Endothelial cell of hepatic sinusoid (primary cell): ENCODE measurements around the gene IRAK1.

Source experiments
- in situ Hi-C: cut with HindIII; loops from 2 replicates; pipeline ENCODE4 v1.10.0; 2017; ENCODE audit warnings: low sequenced_read_pairs

IRAK1 gene

DNA sequence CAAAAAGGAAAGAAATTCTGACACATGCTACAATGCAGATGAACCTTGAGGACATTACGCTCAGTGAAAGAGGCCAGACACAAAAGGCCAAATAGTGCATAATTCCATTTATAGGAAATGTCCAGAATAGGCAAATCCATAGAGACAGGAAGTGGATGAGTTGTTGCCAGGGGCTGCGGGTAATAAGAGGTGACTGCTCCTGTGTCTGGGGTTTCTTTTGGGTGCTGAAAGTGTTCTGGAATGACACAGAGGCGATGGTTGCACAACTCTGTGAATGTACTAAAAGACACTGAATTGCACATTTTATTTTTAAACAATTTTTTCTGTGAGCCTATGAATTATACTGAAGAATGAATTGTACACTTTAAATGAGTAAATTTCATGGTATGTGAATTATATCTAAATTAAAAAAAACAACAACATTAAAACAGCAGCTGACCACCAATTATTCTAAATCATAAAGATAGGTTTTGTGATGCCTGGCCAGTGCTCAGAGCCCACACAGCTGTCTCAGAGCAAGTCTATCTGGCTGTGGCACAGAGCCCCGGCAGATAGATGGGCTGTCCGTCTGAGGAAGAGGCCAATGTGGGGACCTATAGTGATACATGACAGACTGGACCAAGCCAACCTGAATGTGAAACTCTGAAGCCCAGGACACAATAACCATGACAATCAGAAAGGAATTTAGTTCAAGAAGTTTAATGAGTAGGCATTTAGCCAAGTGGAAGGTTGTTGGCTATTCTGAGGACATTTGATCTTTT lies 23.5 kb upstream of the IRAK1 start:
- in situ Hi-C loops = no loop called here

DNA sequence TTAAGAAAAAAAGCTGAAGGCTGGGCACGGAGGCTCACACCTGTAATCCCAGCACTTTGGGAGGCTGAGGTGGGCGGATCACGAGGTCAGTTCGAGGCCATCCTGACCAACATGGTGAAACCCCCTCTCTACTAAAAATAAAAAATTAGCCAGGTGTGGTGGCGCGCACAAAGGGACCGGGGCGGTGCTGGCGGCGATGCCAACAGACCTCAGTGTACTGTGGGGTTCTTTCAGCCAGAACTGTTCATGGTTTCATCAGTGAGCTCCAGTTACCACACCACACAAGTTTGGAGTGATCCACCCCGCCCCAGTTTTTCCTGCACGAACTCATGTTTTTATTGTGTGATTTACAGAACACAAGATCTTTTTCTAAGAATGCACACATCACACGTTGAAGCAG lies 21.2 kb upstream of the IRAK1 start:
- in situ Hi-C loops = no loop called here

DNA sequence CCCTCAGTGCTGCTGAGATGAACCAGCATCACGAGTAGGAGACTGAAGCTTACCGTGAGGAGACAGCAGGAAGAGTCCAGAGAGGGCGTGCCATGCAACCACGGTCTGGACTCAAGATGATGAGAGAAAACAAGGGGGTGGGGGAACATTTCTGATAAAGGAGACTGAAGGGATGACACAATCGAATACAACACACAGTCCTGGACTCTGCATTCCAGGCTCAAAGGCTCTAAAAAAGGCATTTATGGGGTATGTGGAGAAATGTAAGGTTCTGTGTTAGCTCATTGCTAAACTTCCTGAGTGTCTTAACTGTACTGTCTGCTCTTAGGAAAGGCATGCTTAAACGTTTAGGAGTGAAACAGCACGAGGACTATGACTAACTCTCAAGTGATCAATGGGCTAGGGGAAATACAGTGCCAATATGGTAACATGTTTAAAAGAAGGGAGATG lies 20.6 kb upstream of the IRAK1 start:
- in situ Hi-C loops = no loop called here

GRCh38 chrX:154039577-154039976 lies 19.9 kb upstream of the IRAK1 start:
- in situ Hi-C loops = no loop called here

- in situ Hi-C loops = no loop called here
These were observed 19.0 kb upstream of the IRAK1 start for GRCh38 chrX:154038656-154039055.

DNA sequence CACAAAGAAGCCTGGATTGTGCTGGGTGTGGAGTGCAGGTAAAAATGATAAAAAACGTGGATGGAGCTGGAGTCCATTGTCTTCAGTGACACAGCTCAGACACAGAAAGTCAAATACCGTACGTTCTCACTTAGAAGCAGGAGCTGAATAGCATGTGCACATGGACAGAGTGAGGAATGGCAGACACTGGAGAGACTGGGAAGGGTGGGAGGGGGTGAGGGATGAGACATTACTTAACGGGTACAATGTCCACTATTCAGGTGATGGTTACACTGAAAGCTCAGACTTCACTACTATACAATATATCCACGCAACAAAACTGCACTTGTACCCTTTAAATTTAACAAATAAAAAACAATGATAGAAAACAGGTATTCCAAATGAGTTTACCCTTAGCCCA lies 18.1 kb upstream of the IRAK1 start:
- in situ Hi-C loops = no loop called here

GRCh38 chrX:154036513-154036912 lies 16.8 kb upstream of the IRAK1 start:
- in situ Hi-C loops = no loop called here

DNA sequence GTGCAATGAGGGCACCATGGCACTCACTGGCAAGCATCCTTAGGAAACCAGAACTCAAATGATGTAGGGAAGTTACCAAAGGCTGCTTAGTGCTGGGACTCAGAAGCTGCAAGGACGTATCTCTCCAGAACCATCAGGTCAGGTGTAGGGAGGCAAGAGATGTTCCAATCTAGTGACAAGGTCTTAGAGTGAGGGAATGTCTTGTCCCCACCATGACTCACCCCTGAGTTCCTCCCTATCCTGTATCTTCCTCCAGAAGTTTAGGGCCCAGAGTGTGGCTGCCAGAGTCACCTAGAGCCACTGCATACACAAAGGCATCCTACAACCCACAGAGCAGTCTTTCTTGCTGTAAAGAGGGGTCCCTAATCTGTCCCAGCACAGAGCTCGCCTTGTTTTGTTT lies 14.1 kb upstream of the IRAK1 start:
- in situ Hi-C loops = no loop called here

DNA sequence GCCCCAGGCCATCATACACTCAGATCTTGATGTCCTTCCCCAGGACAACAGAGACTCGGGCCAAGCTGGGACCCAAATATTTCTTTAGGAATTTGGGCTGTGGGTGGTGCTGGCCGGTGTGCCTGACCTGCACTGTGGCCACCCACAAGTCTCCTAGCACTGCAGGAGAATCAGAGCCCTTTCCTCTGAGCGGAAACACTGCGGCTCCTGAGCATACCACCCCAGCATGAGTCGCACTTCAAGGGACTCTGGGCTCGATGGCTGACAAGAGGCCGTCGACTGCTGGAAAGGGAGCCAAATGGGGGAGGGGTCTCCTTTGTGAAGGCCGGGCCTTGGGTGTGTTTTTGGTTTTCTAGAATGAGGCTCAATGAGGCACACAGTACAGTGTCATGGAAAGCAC lies 13.0 kb upstream of the IRAK1 start:
- in situ Hi-C loops = no loop called here

DNA sequence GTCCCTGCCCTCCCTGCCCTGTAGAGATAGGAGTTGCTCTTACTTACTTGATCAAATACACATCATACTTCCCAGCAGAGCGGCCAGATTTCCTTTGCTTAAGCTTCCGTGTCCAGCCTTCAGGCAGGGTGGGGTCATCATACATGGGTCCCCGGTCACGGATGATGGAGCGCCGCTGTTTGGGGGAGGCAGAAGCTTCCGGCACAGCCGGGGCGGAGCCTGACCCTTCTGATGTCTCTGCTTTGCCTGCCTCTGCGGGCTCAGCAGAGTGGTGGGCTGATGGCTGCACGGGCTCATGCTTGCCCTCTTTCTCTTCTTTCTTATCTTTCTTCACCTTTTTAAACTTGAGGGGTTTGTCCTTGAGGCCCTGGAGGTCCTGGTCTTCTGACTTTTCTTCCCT lies 12.5 kb upstream of the IRAK1 start:
- in situ Hi-C loops = no loop called here

DNA sequence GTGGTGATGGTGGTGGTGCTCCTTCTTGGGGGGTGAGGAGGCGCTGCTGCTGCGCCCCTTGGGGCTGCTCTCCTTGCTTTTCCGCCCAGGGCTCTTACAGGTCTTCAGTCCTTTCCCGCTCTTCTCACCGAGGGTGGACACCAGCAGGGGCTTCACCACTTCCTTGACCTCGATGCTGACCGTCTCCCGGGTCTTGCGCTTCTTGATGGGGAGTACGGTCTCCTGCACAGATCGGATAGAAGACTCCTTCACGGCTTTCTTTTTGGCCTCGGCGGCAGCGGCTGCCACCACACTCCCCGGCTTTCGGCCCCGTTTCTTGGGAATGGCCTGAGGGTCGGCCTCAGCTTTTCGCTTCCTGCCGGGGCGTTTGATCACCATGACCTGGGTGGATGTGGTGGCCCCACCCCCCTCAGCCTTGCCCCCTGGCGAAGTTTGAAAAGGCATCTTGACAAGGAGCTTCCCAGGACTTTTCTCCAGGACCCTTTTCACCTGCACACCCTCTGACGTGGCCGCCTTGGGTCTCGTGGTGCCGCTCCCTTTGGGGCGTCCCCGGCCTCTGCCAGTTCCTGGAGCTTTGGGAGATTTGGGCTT lies 11.1 kb upstream of the IRAK1 start:
- in situ Hi-C loops = no loop called here

GRCh38 chrX:154030266-154030665 lies 10.6 kb upstream of the IRAK1 start:
- in situ Hi-C loops = no loop called here

DNA sequence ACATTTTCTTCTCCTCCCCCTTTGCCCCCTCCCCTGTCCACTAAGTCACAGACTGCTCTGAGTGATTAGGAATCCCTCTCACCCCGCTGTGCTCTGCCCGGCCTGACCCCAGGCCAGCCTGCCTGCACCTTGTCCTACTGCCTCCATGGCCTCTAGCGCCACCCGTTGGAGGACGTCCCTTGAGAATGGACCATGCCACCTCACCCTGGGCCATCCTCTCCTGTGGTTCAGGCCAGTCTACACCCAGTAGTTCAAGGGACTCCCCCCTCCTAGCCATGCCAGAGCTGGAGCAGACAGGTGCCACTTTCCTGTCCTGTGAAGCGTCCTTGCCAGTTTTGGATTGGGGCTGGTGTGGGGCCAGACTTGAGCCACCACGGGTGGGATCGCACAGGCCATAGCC lies 9.7 kb upstream of the IRAK1 start:
- in situ Hi-C loops = no loop called here

DNA sequence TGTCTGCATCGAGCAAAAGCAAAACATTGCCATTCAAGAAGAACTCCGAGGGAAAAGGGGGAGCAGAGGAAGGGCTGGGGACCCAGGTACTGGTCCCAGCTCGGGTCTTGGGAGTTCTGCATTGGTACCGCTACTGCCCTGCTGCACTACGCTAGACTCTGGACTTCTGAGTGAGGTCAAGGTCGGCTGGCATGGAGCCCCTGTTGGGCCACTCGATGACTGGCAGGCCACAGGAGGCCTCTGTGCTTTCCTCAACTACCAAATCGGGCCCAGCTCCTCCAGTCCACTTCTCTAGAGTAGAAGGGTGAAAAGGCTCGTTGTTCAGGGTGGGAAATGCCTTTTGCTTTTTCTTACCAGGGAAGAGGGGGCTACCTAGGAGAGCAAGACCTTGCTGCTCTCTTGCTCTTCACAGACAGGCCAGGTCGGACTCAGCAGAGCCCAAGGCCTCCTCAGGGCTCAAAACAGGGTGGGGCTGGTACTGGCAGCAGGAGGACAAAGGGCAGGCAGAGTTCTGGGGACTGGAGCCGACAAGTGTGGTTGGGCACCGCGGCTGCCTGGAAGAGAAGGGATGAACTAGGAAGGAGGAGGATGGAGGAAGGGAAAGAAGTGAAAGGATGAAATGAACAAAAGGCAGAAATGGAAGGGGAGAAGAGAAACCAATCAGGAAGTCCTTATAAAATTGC lies 8.9 kb upstream of the IRAK1 start:
- in situ Hi-C loops = no loop called here

GRCh38 chrX:154027986-154028385 lies 8.3 kb upstream of the IRAK1 start:
- in situ Hi-C loops = no loop called here

- in situ Hi-C loops = no loop called here
These were observed 7.3 kb upstream of the IRAK1 start for GRCh38 chrX:154027022-154027402.

DNA sequence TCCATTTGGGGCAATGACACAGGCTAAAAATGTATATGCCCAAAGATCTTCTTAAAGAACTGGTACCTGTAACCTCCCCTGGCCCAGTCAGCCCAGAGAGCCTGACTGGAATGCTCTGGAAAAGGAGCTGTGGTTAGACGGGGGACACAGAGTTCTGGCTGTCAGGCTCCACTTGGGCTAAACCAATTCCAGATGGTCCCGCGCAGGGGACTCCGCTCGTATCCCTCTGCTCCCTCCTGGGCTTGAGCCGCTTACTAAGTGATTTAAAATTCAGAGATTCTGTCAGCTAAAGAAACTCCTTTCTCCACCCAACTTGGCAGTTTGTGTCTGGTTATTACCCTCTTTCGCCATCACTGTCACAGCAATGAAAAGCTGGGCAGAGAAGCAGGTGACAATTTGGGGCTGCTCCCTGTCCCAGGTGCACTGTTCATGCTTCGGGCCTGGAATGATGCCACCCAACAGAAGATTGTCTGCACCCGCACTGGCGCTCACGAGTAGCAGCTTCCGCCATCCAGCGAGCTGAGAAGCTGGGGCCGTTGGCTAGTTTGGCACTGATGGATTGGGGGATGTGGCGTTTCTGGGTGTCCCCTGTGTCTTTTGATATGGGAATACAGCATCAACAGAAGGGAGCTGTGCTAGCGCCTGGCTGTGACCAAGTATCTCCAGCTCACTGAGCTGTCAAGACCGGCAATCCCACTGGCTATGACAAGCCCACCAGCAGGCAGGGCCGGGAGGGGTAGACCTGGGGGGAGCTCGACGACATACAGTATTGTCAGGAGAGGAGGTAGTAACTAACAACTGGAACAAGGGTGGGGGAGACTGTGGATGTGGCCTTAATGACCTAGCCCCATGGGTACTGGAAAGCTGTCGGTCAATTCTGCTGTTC lies 6.7 kb upstream of the IRAK1 start:
- in situ Hi-C loops = no loop called here

- in situ Hi-C loops = no loop called here
These were observed 5.5 kb upstream of the IRAK1 start for GRCh38 chrX:154025230-154025629.

GRCh38 chrX:154024271-154024670 lies 4.6 kb upstream of the IRAK1 start:
- in situ Hi-C loops = no loop called here

DNA sequence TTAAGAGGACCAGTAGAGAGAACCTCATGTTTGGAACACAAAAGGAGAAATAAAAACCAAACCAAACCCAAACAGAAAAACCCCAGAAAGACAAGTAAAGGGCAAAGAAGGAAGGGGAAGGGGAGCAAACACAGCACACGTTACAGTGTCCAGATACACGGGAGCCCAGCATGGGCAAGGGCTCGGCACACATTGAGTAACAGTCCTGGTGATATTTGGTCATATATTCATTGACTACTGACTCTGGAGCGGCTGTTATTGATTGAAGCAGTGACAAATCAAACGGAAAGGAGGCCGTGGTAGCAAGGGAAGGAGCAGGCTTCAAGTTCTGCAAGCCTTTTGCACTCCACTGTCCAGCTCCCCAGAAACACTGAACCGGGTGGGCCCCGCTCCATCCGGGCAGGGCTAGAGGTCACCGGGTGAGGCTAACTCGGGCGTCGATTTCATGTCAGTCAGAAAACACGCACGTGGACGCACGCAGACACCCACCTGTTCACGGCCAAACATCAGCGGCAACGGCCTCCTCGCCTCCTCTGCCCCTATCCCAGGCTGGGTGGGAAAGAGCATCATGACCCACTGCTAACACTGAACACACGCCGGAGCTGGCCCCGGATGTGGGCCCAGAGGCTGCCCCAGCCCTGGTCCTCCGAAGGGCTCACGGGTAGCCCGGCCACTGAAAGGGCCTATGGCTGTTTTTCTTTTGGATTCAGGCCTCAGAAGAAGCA lies 3.7 kb upstream of the IRAK1 start:
- in situ Hi-C loops = no loop called here

DNA sequence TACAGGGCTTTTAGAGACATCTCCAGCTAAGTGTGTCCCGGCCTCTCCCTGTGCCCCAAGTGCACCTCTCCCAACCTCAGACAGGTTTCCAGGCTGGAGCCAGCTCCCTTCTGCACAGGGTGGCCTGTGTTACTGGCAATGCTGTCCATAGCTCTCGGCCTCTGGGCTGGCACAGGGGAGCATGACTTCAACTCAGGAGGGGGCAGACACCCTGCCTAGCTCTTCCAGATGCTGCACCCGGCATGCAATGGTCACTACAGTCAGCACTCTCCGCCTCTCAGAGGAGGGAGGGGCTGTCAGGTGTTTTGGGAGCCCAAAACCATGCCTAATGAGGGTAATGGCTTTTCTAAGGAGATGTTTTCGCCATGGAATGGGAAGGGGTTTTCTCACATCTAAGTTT lies 2.4 kb upstream of the IRAK1 start:
- in situ Hi-C loops = no loop called here
